HCT116 (cell line): ENCODE data around the gene UPP1. TPM values are rescaled to one million over a fixed set of nuclear protein-coding genes. Genes with fewer than 3 reads are reported as not detected.

Source experiments
- ATAC-seq: fragments of 200-7000 bp; cut with Tn5 transposase; 2 replicates; pipeline ENCODE4 v1.9.1; 2020; ENCODE audit warnings: mild to moderate bottlenecking, moderate library complexity
- BruUV-seq: library from RNA; stranded (reverse); fragments of 400-500 nt; replicated peaks from 2 replicates; lab custom pipeline; 2021; lab: Mats Ljungman, UMichigan
- CTCF ChIA-PET: fragments of 300-600 bp; sonication (Branson Sonifier 250); formaldehyde crosslinking; loops from one replicate; lab custom pipeline; 2021; ENCODE audit warnings: antibody characterized with exemption; lab: Charles Lee
- POLR2A ChIA-PET: fragments of 300-600, 350-600 bp; sonication (Branson Sonifier 250); formaldehyde crosslinking; loops from one replicate; lab custom pipeline; 2021; ENCODE audit warnings: antibody characterized with exemption; lab: Charles Lee
- RAD21 ChIA-PET, 2 experiments: fragments of 300-600 bp; sonication (Branson Sonifier 250); formaldehyde crosslinking; loops; one replicate each; lab custom pipeline; 2023; ENCODE audit warnings: low total read pairs in 2 of 2; ENCODE audit not compliant: uncharacterized antibody in 2 of 2, unreplicated experiment in 2 of 2, low non-redundant PET in 1 of 2; lab: Charles Lee
- DNase-seq: peaks from one replicate; pipeline ENCODE4 v3.0.0-alpha.2; 2010; ENCODE audit warnings: low read depth, low spot score
- H2AFZ ChIP-seq: fragments of 200-600 bp; shearing (Covaris generic), sonication (generic); 2 replicates; pipeline ENCODE4 v1.6.1; 2017; ENCODE audit warnings: low read depth, mixed run types, mixed read lengths, antibody characterized with exemption, low read length; ENCODE audit not compliant: poor library complexity, severe bottlenecking
- H3K27ac ChIP-seq: 2 replicates; pipeline ENCODE4 v1.5.1; 2012; ENCODE audit warnings: low read depth, low read length
- H3K27me3 ChIP-seq: fragments of 200-600 bp; sonication (generic); 2 replicates; pipeline ENCODE4 v1.6.1; 2016; ENCODE audit warnings: mixed run types, low read length, mixed read lengths; ENCODE audit not compliant: insufficient read depth
- H3K36me3 ChIP-seq, 2 experiments: fragments of 200-500 bp in 1 of 2; fragments of 200-600 bp in 1 of 2; sonication (Bioruptor generic) in 1 of 2; sonication (generic) in 1 of 2; 2 replicates each; pipeline versions ENCODE4 v1.5.1 to v1.6.1; 2014 to 2016; ENCODE audit warnings: low read length in 2 of 2, inconsistent platforms in 1 of 2, mixed read lengths in 1 of 2, mixed run types in 1 of 2; ENCODE audit not compliant: insufficient read depth in 2 of 2, control insufficient read depth in 1 of 2
- H3K4me1 ChIP-seq, 2 experiments: fragments of 200-600 bp in 1 of 2; sonication (generic) in 1 of 2; 2 replicates each; pipeline versions ENCODE4 v1.5.1 to v1.6.1; 2012 to 2017; ENCODE audit warnings: low read length in 2 of 2, inconsistent platforms in 1 of 2, mild to moderate bottlenecking in 1 of 2, mixed read lengths in 1 of 2, mixed run types in 1 of 2, moderate library complexity in 1 of 2; ENCODE audit not compliant: insufficient read depth in 2 of 2, control insufficient read depth in 1 of 2
- H3K4me2 ChIP-seq: fragments of 200-600 bp; sonication (generic); 2 replicates; pipeline ENCODE4 v1.6.1; 2017; ENCODE audit warnings: mixed run types, low read length, mixed read lengths
- H3K4me3 ChIP-seq, 2 experiments: fragments of 200-600 bp in 1 of 2; sonication (generic) in 1 of 2; replicated peaks in 1 of 2; 2 replicates each; pipeline ENCODE4 v1.5.1; 2011 to 2016; ENCODE audit warnings: low read length in 2 of 2, control low read depth in 1 of 2, low read depth in 1 of 2, mild to moderate bottlenecking in 1 of 2, mixed read lengths in 1 of 2, mixed run types in 1 of 2
- H3K79me2 ChIP-seq: fragments of 200-600 bp; sonication (generic); 2 replicates; pipeline ENCODE4 v1.6.1; 2017; ENCODE audit warnings: mild to moderate bottlenecking, mixed run types, low read length, moderate library complexity, mixed read lengths; ENCODE audit not compliant: insufficient read depth
- H3K9ac ChIP-seq: fragments of 200-600 bp; sonication (generic); 2 replicates; pipeline ENCODE4 v1.6.1; 2016; ENCODE audit warnings: low read length, mixed read lengths
- H3K9me2 ChIP-seq: fragments of 200-600 bp; sonication (generic), shearing (Covaris generic); 2 replicates; pipeline ENCODE4 v1.6.1; 2017; ENCODE audit warnings: mixed run types, mild to moderate bottlenecking, moderate library complexity; ENCODE audit not compliant: insufficient read depth
- H3K9me3 ChIP-seq, 2 experiments: fragments of 200-500 bp in 1 of 2; fragments of 200-600 bp in 1 of 2; sonication (Bioruptor generic) in 1 of 2; sonication (generic) in 1 of 2; 2 replicates each; pipeline ENCODE4 v1.6.1; 2014 to 2017; ENCODE audit warnings: low read length in 2 of 2, mixed read lengths in 2 of 2, inconsistent platforms in 1 of 2, low read depth in 1 of 2, mild to moderate bottlenecking in 1 of 2, mixed run types in 1 of 2, moderate library complexity in 1 of 2; ENCODE audit not compliant: control insufficient read depth in 1 of 2, insufficient read depth in 1 of 2
- H4K20me1 ChIP-seq: fragments of 200-600 bp; sonication (generic), shearing (Covaris generic); 2 replicates; pipeline ENCODE4 v1.6.1; 2017; ENCODE audit warnings: mixed run types, mild to moderate bottlenecking, moderate library complexity; ENCODE audit not compliant: insufficient read depth
- ATF3 ChIP-seq: IDR thresholded peaks from 2 replicates; pipeline ENCODE4 v1.6.1; 2012
- CBX3 ChIP-seq: IDR thresholded peaks from 2 replicates; pipeline ENCODE4 v1.6.1; 2012; ENCODE audit warnings: low read depth
- CEBPB ChIP-seq: IDR thresholded peaks from 2 replicates; pipeline ENCODE4 v1.6.1; 2012; ENCODE audit warnings: low read depth
- EGR1 ChIP-seq: IDR thresholded peaks from 2 replicates; pipeline ENCODE4 v1.6.1; 2012; ENCODE audit warnings: low read depth
- ELF1 ChIP-seq: IDR thresholded peaks from 2 replicates; pipeline ENCODE4 v1.6.1; 2012; ENCODE audit warnings: low read depth, borderline replicate concordance
- EZH2 ChIP-seq: fragments of 200-600 bp; sonication (generic); IDR thresholded peaks from 2 replicates; pipeline ENCODE4 v1.6.1; 2017; ENCODE audit warnings: antibody characterized with exemption, mixed run types
- FOSL1 ChIP-seq: IDR thresholded peaks from 2 replicates; pipeline ENCODE4 v1.6.1; 2012; ENCODE audit warnings: low read depth
- JUND ChIP-seq: IDR thresholded peaks from 2 replicates; pipeline ENCODE4 v1.6.1; 2012
- MAX ChIP-seq: IDR thresholded peaks from 2 replicates; pipeline ENCODE4 v1.6.1; 2012
- POLR2A ChIP-seq: IDR thresholded peaks from 2 replicates; pipeline ENCODE4 v1.7.0; 2011; ENCODE audit warnings: borderline replicate concordance; ENCODE audit not compliant: insufficient read depth, insufficient read length; ENCODE audit errors: extremely low read depth
- POLR2AphosphoS5 ChIP-seq: IDR thresholded peaks from 2 replicates; pipeline ENCODE4 v1.6.1; 2011; ENCODE audit warnings: mild to moderate bottlenecking, low read depth, low read length, moderate library complexity
- RAD21 ChIP-seq: IDR thresholded peaks from 2 replicates; pipeline ENCODE4 v1.6.1; 2012; ENCODE audit warnings: low read depth, mild to moderate bottlenecking
- SIN3A ChIP-seq: IDR thresholded peaks from 2 replicates; pipeline ENCODE4 v1.6.1; 2012; ENCODE audit warnings: low read depth
- SP1 ChIP-seq: IDR thresholded peaks from 2 replicates; pipeline ENCODE4 v1.6.1; 2012; ENCODE audit warnings: low read depth
- TCF7L2 ChIP-seq: IDR thresholded peaks from 2 replicates; pipeline ENCODE4 v1.7.0; 2011; ENCODE audit warnings: borderline replicate concordance, inconsistent platforms; ENCODE audit not compliant: insufficient read depth, insufficient read length; ENCODE audit errors: extremely low read depth
- YY1 ChIP-seq: IDR thresholded peaks from 2 replicates; pipeline ENCODE4 v1.6.1; 2011; ENCODE audit warnings: low read length, low read depth, moderate library complexity, mild to moderate bottlenecking; ENCODE audit not compliant: insufficient replicate concordance; ENCODE audit errors: extremely low read depth
- ZBTB33 ChIP-seq: IDR thresholded peaks from 2 replicates; pipeline ENCODE4 v1.6.1; 2011; ENCODE audit warnings: mild to moderate bottlenecking, low read length, moderate library complexity; ENCODE audit not compliant: insufficient replicate concordance; ENCODE audit errors: extremely low read depth
- ZFX ChIP-seq: fragments of 450-650 bp; IDR thresholded peaks from 2 replicates; pipeline ENCODE4 v1.6.1; 2017
- intact Hi-C: fragments of 100-400 bp; cut with micrococcal nuclease; formaldehyde crosslinking; loops from 2 replicates; pipeline ENCODE4 v1.10.0; 2022
- total RNA-seq: library from RNA; stranded (reverse); gene quantifications from one replicate; pipeline ENCODE4 v1.2.1, GENCODE V29; 2021; ENCODE audit not compliant: unreplicated experiment

The UPP1 gene
- total RNA-seq, 1 experiment from 2014 or later: 42.7 TPM

- no peak overlapping the region for H3K4me2 ChIP-seq
- peaks cover 2 to 3% of the 10 kb centered on the region in 2 experiments; a peak in 2 of 4 replicates for H3K36me3 ChIP-seq
- ChIA-PET POLR2A (no interaction called here), RAD21 (no interaction called here), CTCF (no interaction called here)
- no peak overlapping the region for H3K27ac ChIP-seq
- ATAC-seq (no peak), DNase-seq (no peak)
- H3K79me2 ChIP-seq: no peaks in the 10 kb centered on the region
- H3K4me3 ChIP-seq: no peak overlapping the region
- H3K9me3 ChIP-seq: no peaks in the 10 kb centered on the region
- H4K20me1 ChIP-seq: no peaks in the 10 kb centered on the region
- H3K4me1 ChIP-seq: no peaks in the 10 kb centered on the region
- H3K9ac ChIP-seq: no peak overlapping the region
- TF ChIP-seq MAX: no peak
- intact Hi-C loops: no loop called here
- H3K27me3 ChIP-seq: no peaks in the 10 kb centered on the region
- BruUV-seq: no TSS peak
- no peaks in the 10 kb centered on the region for H3K9me2 ChIP-seq
- no peak overlapping the region for H2AFZ ChIP-seq
Observed at GRCh38 chr7:48113275-48113674, 24.2 kb downstream of the UPP1 start.

GRCh38 chr7:48114115-48114514 is 25.1 kb downstream of the UPP1 start:
- Histone ChIP-seq H3K36me3 (no peaks in the 10 kb centered on the region), H3K9me3 (no peaks in the 10 kb centered on the region), H4K20me1 (no peaks in the 10 kb centered on the region), H3K9me2 (no peaks in the 10 kb centered on the region), H2AFZ (no peak overlapping the region), H3K4me3 (no peak overlapping the region), H3K4me1 (no peaks in the 10 kb centered on the region), H3K79me2 (no peaks in the 10 kb centered on the region), H3K27ac (no peak overlapping the region), H3K9ac (no peak overlapping the region), H3K27me3 (no peaks in the 10 kb centered on the region), H3K4me2 (no peak overlapping the region)
- intact Hi-C loops: no loop called here
- RAD21 ChIA-PET: no interaction called here
- no TSS peak for BruUV-seq
- CTCF ChIA-PET: no interaction called here
- POLR2A ChIA-PET: no interaction called here
- ATAC-seq (no peak), DNase-seq (no peak)
- TF ChIP-seq EZH2 (no peak), CBX3 (no peak), RAD21 (no peak), ZBTB33 (no peak), FOSL1 (no peak), SP1 (no peak), POLR2AphosphoS5 (no peak), MAX (no peak), EGR1 (no peak), ELF1 (no peak), POLR2A (no peak), ZFX (no peak), CEBPB (no peak), YY1 (no peak), SIN3A (no peak), TCF7L2 (no peak), ATF3 (no peak), JUND (no peak)
- TF ChIP-seq, all 23 proteins: peak for 0
